ENCODE measurements around the gene LYPLAL1. TPM values are rescaled to one million over a fixed set of nuclear protein-coding genes. Genes with fewer than 3 reads are reported as not detected.
"Not testable (repeated sequence)": the region's sequence is repeated elsewhere in the genome, so short reads cannot be mapped to it uniquely, and the experiment has no call there.

LYPLAL1 gene
- polyA plus RNA-seq, 2 donors = 14.3 to 36.3 TPM

DNA sequence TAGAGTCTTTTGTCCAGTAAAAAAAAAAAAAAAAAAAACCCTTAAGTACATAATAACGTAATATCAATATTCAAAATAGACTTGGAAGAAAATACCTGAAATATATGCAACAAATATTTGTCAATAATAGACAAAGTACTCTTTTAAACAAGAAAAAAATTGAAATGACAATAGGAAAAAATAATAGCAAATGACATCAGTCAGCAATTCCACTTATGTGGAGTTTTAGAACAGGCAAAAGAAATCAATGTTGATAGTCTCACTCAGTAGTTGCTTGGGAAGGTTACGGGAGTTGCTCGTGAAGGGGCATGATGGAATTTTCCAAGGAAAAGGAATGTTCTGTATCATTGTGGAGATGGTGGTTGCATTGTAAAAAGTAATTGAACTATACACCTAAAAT lies 16.9 kb downstream of the LYPLAL1 start:
- WGBS, 2 donors = 97 to 98% methylated on average over 3 of the region's 3 CpGs
- H3K4me1 ChIP-seq (ENCODE audit: control insufficient read depth in 2 of 2, insufficient read depth in 2 of 2, low read length in 1 of 2) = no peaks in the 10 kb centered on the region
- no peaks in the 10 kb centered on the region for H3K9me3 ChIP-seq (ENCODE audit: control insufficient read depth in 2 of 2, insufficient read depth in 1 of 2, low read depth in 1 of 2, low read length in 1 of 2)
- H3K27ac ChIP-seq (ENCODE audit: low read depth in 2 of 2, low read length in 1 of 2) = no peak overlapping the region
- H3K36me3 ChIP-seq (ENCODE audit: control insufficient read depth in 2 of 2, insufficient read depth in 2 of 2, low read length in 1 of 2) = no peaks in the 10 kb centered on the region
- H3K4me3 ChIP-seq (ENCODE audit: low read depth in 1 of 2, low read length in 2 of 2) = no peak overlapping the region
- H3K27me3 ChIP-seq (ENCODE audit: control insufficient read depth in 1 of 2, insufficient read depth in 2 of 2, low read length in 2 of 2) = no peaks in the 10 kb centered on the region

DNA sequence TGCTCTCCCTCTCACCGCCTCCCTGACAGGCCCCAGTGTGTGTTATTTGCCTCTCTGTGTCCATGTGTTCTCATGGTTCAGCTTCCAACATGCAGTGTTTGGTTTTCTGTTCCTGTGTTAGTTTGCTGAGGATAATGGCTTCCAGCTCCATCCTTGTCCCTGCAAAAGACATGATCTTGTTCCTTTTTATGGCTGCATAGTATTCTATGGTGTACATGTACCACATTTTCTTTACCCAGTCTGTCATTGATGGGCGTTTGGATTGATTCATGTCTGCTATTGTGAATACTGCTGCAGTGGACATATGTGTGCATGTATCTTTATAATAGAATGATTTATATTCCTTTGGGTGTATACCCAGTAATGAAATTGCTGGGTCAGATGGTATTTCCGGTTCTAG lies 22.2 kb downstream of the LYPLAL1 start:
- H3K4me3 ChIP-seq (ENCODE audit: low read depth in 1 of 2, low read length in 2 of 2); H3K4me1 ChIP-seq (ENCODE audit: control insufficient read depth in 2 of 2, insufficient read depth in 2 of 2, low read length in 1 of 2); H3K9me3 ChIP-seq (ENCODE audit: control insufficient read depth in 2 of 2, insufficient read depth in 1 of 2, low read depth in 1 of 2, low read length in 1 of 2); H3K36me3 ChIP-seq (ENCODE audit: control insufficient read depth in 2 of 2, insufficient read depth in 2 of 2, low read length in 1 of 2); H3K27me3 ChIP-seq (ENCODE audit: control insufficient read depth in 1 of 2, insufficient read depth in 2 of 2, low read length in 2 of 2); H3K27ac ChIP-seq (ENCODE audit: low read depth in 2 of 2, low read length in 1 of 2): not testable (repeated sequence)
- 95% methylated on average over 3 of the region's 3 CpGs for WGBS, 2 donors

DNA sequence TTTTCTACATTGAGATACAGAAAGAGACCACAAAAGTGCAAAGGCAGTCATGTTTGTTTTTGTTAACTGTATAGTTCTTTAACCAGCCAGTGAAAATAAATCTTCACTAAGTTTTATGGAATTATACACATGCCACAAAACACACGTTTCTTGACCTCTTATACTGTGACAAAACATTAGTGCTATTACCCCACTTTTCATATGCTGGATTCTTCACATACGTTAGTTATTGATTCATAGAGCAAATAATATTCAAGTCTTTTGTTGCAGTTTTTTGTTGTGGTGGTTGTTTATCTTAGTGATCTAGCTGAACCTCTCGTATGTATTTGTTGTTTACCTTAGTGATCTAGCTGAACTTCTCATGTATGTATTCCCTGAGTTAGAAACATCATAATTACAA lies 28.0 kb downstream of the LYPLAL1 start:
- H3K9me3 ChIP-seq (ENCODE audit: control insufficient read depth in 2 of 2, insufficient read depth in 1 of 2, low read depth in 1 of 2, low read length in 1 of 2) = no peaks in the 10 kb centered on the region
- H3K36me3 ChIP-seq (ENCODE audit: control insufficient read depth in 2 of 2, insufficient read depth in 2 of 2, low read length in 1 of 2) = no peaks in the 10 kb centered on the region
- no peaks in the 10 kb centered on the region for H3K27me3 ChIP-seq (ENCODE audit: control insufficient read depth in 1 of 2, insufficient read depth in 2 of 2, low read length in 2 of 2)
- H3K27ac ChIP-seq (ENCODE audit: low read depth in 2 of 2, low read length in 1 of 2) = no peak overlapping the region
- no peak overlapping the region for H3K4me3 ChIP-seq (ENCODE audit: low read depth in 1 of 2, low read length in 2 of 2)
- H3K4me1 ChIP-seq (ENCODE audit: control insufficient read depth in 2 of 2, insufficient read depth in 2 of 2, low read length in 1 of 2) = no peaks in the 10 kb centered on the region
- 86 to 94% methylated on average over 3 of the region's 3 CpGs for WGBS, 2 donors

DNA sequence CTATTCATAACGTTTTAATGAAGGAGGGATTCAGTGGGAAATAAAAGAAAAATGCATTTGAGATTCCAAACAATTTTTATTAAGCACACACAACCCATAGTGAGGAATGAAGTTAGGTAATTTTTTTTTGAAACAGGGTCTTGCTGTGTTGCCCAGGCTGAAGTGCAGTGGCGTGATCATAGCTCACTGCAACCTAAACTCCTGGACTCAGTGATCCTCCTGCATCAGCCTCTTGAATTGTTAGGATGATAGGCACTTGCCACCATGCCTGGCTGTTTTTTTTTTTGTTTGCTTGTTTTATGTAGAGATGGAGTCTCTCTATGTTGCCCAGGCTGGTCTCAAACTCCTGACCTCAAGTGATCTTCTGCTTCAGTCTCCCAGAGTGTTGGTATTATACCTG lies 28.9 kb downstream of the LYPLAL1 start:
- Histone ChIP-seq H3K4me3 (ENCODE audit: low read depth in 1 of 2, low read length in 2 of 2) (no peak overlapping the region), H3K27me3 (ENCODE audit: control insufficient read depth in 1 of 2, insufficient read depth in 2 of 2, low read length in 2 of 2) (no peaks in the 10 kb centered on the region)
- WGBS, 2 donors = 76 to 82% methylated on average over 2 of the region's 2 CpGs

DNA sequence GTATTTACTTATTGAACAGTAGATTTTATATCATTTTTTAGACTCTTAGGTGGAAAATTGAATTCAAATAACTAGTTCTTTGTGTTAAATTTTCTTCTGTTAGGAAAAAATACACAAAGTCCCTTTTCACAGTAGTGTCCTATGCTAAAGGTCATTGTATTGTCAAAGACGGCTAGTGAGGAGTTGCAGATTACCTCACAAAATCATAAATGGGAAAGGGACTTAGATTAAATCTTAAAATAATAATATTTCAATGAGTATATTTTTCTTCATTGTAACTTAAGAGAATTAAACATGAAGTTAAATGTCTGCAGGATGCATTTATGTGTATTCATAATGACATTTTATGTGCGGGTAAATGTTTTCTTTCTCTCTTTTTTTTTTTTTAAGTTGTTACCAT lies 32.7 kb downstream of the LYPLAL1 start:
- WGBS, 2 donors = 92 to 93% methylated on average over 2 of the region's 2 CpGs
- H3K27ac ChIP-seq (ENCODE audit: low read depth in 2 of 2, low read length in 1 of 2) = no peak overlapping the region
- no peaks in the 10 kb centered on the region for H3K36me3 ChIP-seq (ENCODE audit: control insufficient read depth in 2 of 2, insufficient read depth in 2 of 2, low read length in 1 of 2)
- no peaks in the 10 kb centered on the region for H3K27me3 ChIP-seq (ENCODE audit: control insufficient read depth in 1 of 2, insufficient read depth in 2 of 2, low read length in 2 of 2)
- H3K9me3 ChIP-seq (ENCODE audit: control insufficient read depth in 2 of 2, insufficient read depth in 1 of 2, low read depth in 1 of 2, low read length in 1 of 2) = no peaks in the 10 kb centered on the region
- H3K4me1 ChIP-seq (ENCODE audit: control insufficient read depth in 2 of 2, insufficient read depth in 2 of 2, low read length in 1 of 2) = no peaks in the 10 kb centered on the region
- H3K4me3 ChIP-seq (ENCODE audit: low read depth in 1 of 2, low read length in 2 of 2) = no peak overlapping the region

More for the DNA sequence above, 28.9 kb downstream of the LYPLAL1 start:
- no peaks in the 10 kb centered on the region for H3K36me3 ChIP-seq (ENCODE audit: control insufficient read depth in 2 of 2, insufficient read depth in 2 of 2, low read length in 1 of 2)
- H3K27ac ChIP-seq (ENCODE audit: low read depth in 2 of 2, low read length in 1 of 2) = no peak overlapping the region
- H3K4me1 ChIP-seq (ENCODE audit: control insufficient read depth in 2 of 2, insufficient read depth in 2 of 2, low read length in 1 of 2) = no peaks in the 10 kb centered on the region
- H3K9me3 ChIP-seq (ENCODE audit: control insufficient read depth in 2 of 2, insufficient read depth in 1 of 2, low read depth in 1 of 2, low read length in 1 of 2) = no peaks in the 10 kb centered on the region

DNA sequence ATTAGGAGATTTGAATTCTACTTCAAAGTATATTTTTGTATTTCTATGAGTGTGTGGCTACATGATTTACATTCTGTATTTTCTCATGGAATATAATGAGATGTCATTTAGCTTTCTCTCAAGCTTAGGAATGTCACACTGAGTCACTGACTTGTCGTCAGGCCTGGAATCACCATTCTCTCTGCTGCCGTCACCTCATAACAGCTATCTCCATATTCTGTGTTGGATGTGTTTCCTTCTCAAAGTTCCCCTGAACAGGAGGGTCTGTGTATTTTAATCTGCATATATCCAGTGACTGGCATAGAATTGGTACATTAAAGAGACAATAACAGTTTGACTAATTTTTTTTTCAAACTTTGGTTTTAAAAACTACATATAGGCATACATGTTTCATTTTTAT lies 35.9 kb downstream of the LYPLAL1 start:
- no peak overlapping the region for H3K27ac ChIP-seq (ENCODE audit: low read depth in 2 of 2, low read length in 1 of 2)
- 89 to 90% methylated on average over 2 of the region's 2 CpGs for WGBS, 2 donors
- no peaks in the 10 kb centered on the region for H3K4me1 ChIP-seq (ENCODE audit: control insufficient read depth in 2 of 2, insufficient read depth in 2 of 2, low read length in 1 of 2)
- no peaks in the 10 kb centered on the region for H3K9me3 ChIP-seq (ENCODE audit: control insufficient read depth in 2 of 2, insufficient read depth in 1 of 2, low read depth in 1 of 2, low read length in 1 of 2)
- no peak overlapping the region for H3K4me3 ChIP-seq (ENCODE audit: low read depth in 1 of 2, low read length in 2 of 2)
- no peaks in the 10 kb centered on the region for H3K27me3 ChIP-seq (ENCODE audit: control insufficient read depth in 1 of 2, insufficient read depth in 2 of 2, low read length in 2 of 2)
- H3K36me3 ChIP-seq (ENCODE audit: control insufficient read depth in 2 of 2, insufficient read depth in 2 of 2, low read length in 1 of 2) = no peaks in the 10 kb centered on the region

DNA sequence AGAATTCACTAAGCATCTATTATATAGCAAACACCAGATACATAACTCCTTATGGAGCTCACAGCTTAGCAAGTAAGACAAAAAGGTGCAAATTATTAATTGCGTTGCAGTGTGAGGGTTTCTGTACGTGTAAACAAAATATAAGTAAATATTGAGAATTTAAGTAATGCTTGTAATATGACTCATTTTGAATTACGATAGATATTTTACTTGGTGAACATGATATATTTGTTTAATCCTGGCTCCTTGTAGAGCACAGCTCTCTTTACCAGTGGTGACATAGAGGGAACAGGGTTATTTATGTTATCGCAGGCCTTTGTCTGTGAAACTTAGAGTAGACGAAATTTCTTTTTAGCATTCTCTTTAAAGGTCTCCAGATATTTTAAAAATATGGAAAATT lies 36.4 kb downstream of the LYPLAL1 start:
- 91 to 92% methylated on average over 5 of the region's 5 CpGs for WGBS, 2 donors
- H3K27ac ChIP-seq (ENCODE audit: low read depth in 2 of 2, low read length in 1 of 2) = no peak overlapping the region
- no peaks in the 10 kb centered on the region for H3K36me3 ChIP-seq (ENCODE audit: control insufficient read depth in 2 of 2, insufficient read depth in 2 of 2, low read length in 1 of 2)
- no peaks in the 10 kb centered on the region for H3K9me3 ChIP-seq (ENCODE audit: control insufficient read depth in 2 of 2, insufficient read depth in 1 of 2, low read depth in 1 of 2, low read length in 1 of 2)
- no peaks in the 10 kb centered on the region for H3K27me3 ChIP-seq (ENCODE audit: control insufficient read depth in 1 of 2, insufficient read depth in 2 of 2, low read length in 2 of 2)
- no peaks in the 10 kb centered on the region for H3K4me1 ChIP-seq (ENCODE audit: control insufficient read depth in 2 of 2, insufficient read depth in 2 of 2, low read length in 1 of 2)
- no peak overlapping the region for H3K4me3 ChIP-seq (ENCODE audit: low read depth in 1 of 2, low read length in 2 of 2)

DNA sequence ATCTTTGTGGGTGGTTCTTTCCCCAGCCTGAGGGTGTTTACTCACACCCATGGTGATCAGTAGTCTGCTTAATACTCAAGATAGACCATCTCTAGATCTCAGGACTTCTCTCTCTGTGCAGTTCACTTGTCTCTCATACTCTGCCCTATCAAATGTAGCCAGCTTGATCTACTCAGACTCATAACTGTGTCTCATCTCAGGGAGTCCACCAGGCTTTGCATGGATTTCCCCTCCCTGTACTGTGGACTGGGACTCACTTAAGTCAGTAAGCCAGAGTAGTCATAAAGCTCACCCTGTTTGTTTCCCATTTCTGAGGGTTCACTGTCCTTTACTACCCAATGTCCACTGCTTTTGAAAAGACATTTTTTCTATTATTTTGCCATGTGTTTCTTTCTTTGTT lies 41.8 kb downstream of the LYPLAL1 start:
- H3K4me3 ChIP-seq (ENCODE audit: low read depth in 1 of 2, low read length in 2 of 2) = no peak overlapping the region
- no peaks in the 10 kb centered on the region for H3K9me3 ChIP-seq (ENCODE audit: control insufficient read depth in 2 of 2, insufficient read depth in 1 of 2, low read depth in 1 of 2, low read length in 1 of 2)
- peaks cover 2 to 3% of the 10 kb centered on the region in 2 donors for H3K36me3 ChIP-seq (ENCODE audit: control insufficient read depth in 2 of 2, insufficient read depth in 2 of 2, low read length in 1 of 2)
- H3K27me3 ChIP-seq (ENCODE audit: control insufficient read depth in 1 of 2, insufficient read depth in 2 of 2, low read length in 2 of 2) = no peaks in the 10 kb centered on the region
- no peaks in the 10 kb centered on the region for H3K4me1 ChIP-seq (ENCODE audit: control insufficient read depth in 2 of 2, insufficient read depth in 2 of 2, low read length in 1 of 2)
- no peak overlapping the region for H3K27ac ChIP-seq (ENCODE audit: low read depth in 2 of 2, low read length in 1 of 2)

DNA sequence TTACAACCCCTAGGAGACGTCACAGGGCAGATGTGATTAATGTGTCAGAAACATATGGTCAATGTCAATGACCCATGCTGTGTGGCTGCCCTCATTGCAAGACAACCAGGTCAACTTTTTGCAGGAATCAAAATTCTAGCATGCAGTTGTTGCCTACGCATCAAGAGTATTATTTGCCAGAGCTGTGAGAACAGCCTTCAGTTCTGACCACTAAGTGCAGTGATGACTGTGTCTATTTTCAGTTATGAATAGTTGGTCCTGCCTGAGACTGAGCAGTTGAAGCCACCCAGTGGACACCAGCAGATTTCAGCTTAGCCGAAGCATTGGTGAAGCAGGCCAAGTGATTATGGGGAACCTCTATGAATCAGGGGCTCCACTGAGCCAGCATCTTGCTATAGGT lies 47.3 kb downstream of the LYPLAL1 start:
- Histone ChIP-seq H3K27me3 (ENCODE audit: control insufficient read depth in 1 of 2, insufficient read depth in 2 of 2, low read length in 2 of 2) (no peaks in the 10 kb centered on the region), H3K4me1 (ENCODE audit: control insufficient read depth in 2 of 2, insufficient read depth in 2 of 2, low read length in 1 of 2) (no peaks in the 10 kb centered on the region), H3K9me3 (ENCODE audit: control insufficient read depth in 2 of 2, insufficient read depth in 1 of 2, low read depth in 1 of 2, low read length in 1 of 2) (no peaks in the 10 kb centered on the region), H3K27ac (ENCODE audit: low read depth in 2 of 2, low read length in 1 of 2) (no peak overlapping the region), H3K36me3 (ENCODE audit: control insufficient read depth in 2 of 2, insufficient read depth in 2 of 2, low read length in 1 of 2) (peaks cover 0 to 3% of the 10 kb centered on the region in 2 donors), H3K4me3 (ENCODE audit: low read depth in 1 of 2, low read length in 2 of 2) (no peak overlapping the region)
- WGBS, 2 donors = 89 to 92% methylated on average over 3 of the region's 3 CpGs

DNA sequence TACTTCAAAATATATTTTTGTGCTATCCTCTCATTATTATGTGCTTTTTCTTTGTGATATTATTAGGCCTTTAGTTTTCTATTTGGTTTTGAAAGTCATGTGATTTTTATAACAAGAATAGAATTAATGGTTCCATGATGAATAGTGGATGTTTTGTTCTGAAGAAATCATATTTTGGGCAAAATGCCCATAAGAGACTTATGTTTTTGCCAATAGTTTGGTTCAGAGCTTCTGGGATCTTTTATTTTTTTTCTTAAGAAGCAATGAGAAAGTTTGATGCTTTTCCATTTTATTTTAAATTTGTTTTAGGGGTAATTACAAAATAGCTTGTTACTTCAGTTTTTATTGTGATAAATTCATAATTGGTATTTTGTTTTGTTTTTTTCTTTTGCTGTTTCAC lies 49.8 kb downstream of the LYPLAL1 start:
- Histone ChIP-seq H3K4me1 (ENCODE audit: control insufficient read depth in 2 of 2, insufficient read depth in 2 of 2, low read length in 1 of 2) (no peaks in the 10 kb centered on the region), H3K27ac (ENCODE audit: low read depth in 2 of 2, low read length in 1 of 2) (no peak overlapping the region), H3K27me3 (ENCODE audit: control insufficient read depth in 1 of 2, insufficient read depth in 2 of 2, low read length in 2 of 2) (no peaks in the 10 kb centered on the region), H3K36me3 (ENCODE audit: control insufficient read depth in 2 of 2, insufficient read depth in 2 of 2, low read length in 1 of 2) (peaks cover 0 to 4% of the 10 kb centered on the region in 2 donors), H3K9me3 (ENCODE audit: control insufficient read depth in 2 of 2, insufficient read depth in 1 of 2, low read depth in 1 of 2, low read length in 1 of 2) (no peaks in the 10 kb centered on the region), H3K4me3 (ENCODE audit: low read depth in 1 of 2, low read length in 2 of 2) (no peak overlapping the region)
